ENCODE measurements around the gene ZNF580. TPM values are rescaled to one million over a fixed set of nuclear protein-coding genes. Genes with fewer than 3 reads are reported as not detected.

The ZNF580 gene
- total and polyA plus RNA-seq, 9 of the 15 experiments (the other 6 are each of a cell fraction or from before 2014, with no cell fraction given) = 2.3 to 47.4 (median 6.0) TPM

DNA sequence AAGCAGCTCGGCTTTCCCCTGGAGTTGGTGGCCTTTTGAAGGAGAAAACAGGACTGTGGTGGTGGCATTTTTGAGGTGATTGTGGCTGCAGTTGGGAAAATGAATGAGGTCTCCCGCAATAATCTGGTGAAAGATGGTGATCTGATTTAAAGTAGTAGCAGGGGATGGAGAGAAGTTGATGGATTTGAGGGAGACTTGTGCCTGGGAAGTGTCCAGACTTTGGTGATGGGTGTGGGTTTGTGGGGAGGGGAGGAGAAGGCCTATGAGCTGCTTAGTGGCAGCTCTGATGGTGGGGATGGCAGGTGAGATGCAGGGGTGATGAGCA, 30.2 kb downstream of the ZNF580 start:
- H3K36me3 ChIP-seq (ENCODE audit: control insufficient read depth, insufficient read depth, low read length) = peaks cover 83% of the 10 kb centered on the region
- ChIA-PET POLR2A (interaction anchor here (1.1 to 2.1 kb wide), 5 partner anchors 8 to 23 kb away, joined by 5 to 12 read pairs (median 7); partner anchors contain the start of genes CCDC106 and U2AF2), CTCF (ENCODE audit: low intra/inter-chr PET ratio) (no interaction called here)
- intact Hi-C loops (cut with micrococcal nuclease) = no loop called here
- peaks cover 5% of the 10 kb centered on the region for H3K9me1 ChIP-seq (ENCODE audit: control insufficient read depth, insufficient read depth, low read length)
- 43% methylated on average over 2 of the region's 2 CpGs for WGBS (ENCODE audit: insufficient coverage, low coverage, missing lambda C conversion rate)
- no peak overlapping the region for H3K4me3 ChIP-seq
- no peaks in the 10 kb centered on the region for H3K9me3 ChIP-seq (replicated peaks; ENCODE audit: control insufficient read depth, insufficient read depth, low read depth, low read length)
- peaks cover 53% of the 10 kb centered on the region for H4K20me1 ChIP-seq (replicated peaks; ENCODE audit: control insufficient read depth, insufficient read depth, low read length)
- no peak overlapping the region for H3K4me2 ChIP-seq (ENCODE audit: insufficient read depth, low read length)
- peaks cover 27 to 50% of the 10 kb centered on the region in 2 experiments for H3K4me1 ChIP-seq (replicated peaks in 1 of 2; ENCODE audit: control insufficient read depth in 2 of 2, insufficient read depth in 2 of 2, low read length in 2 of 2)
- no peak overlapping the region for H3K27ac ChIP-seq (ENCODE audit: extremely low read depth, low read depth, low read length)
- no peak for ATAC-seq
- no peak for FAIRE-seq
- H2AFZ ChIP-seq (ENCODE audit: low read depth, low read length) = no peak overlapping the region
- DNase-seq (ENCODE audit: extremely low read depth in 1 of 4, low spot score in 3 of 4) = peak in 1 of 4 experiments; percentile 16
- in situ Hi-C loops (cut with MboI) = no loop called here
- H3K79me2 ChIP-seq (ENCODE audit: control insufficient read depth, insufficient read depth, low read length) = peaks cover 89% of the 10 kb centered on the region
- no peaks in the 10 kb centered on the region for H3K27me3 ChIP-seq (ENCODE audit: control insufficient read depth in 2 of 2, insufficient read depth in 2 of 2, low read length in 2 of 2)
- no TSS peak for BruUV-seq (replicated peaks)
- TF ChIP-seq ZNF263 (CRISPR knock-in tag; IDR thresholded peaks at IDR 0.05; ENCODE audit: borderline replicate concordance) (no peak), ARID2 (IDR thresholded peaks at IDR 0.05) (no peak), SUPT5H (IDR thresholded peaks at IDR 0.05) (0 out of 2 replicates have a peak, but pooled peaks have one; percentile 2)
- H3K9ac ChIP-seq (ENCODE audit: insufficient read depth in 1 of 2, low read depth in 2 of 2, low read length in 2 of 2) = peak overlapping the region in 1 of 2 experiments; percentile 14; a peak in 2 of 4 replicates

DNA sequence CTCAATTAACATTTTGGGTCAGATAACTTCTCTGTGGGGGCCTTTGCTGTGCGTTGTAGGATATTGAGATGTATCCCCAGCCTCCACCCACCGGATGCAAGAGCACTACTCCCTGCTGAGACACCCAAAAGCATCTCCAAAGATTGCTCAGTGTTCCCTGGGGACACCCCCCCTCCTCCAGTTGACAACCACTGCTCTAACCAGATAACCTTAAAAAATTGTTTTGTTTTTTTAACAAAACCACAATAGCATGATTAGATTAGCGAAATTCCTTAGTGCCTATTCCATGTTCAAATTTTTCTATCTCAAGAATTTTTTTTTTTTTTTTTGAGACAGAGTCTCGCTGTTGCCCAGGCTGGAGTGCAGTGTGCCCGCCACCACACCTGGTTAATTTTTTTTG, 31.6 kb downstream of the ZNF580 start:
- Histone ChIP-seq H3K27ac (ENCODE audit: extremely low read depth, low read depth, low read length) (peak overlapping the region; percentile 22; the same call in 2 of the 3 replicates), H3K9ac (ENCODE audit: insufficient read depth in 1 of 2, low read depth in 2 of 2, low read length in 2 of 2) (no peak overlapping the region; a peak in 1 of 4 replicates), H3K9me1 (ENCODE audit: control insufficient read depth, insufficient read depth, low read length) (peaks cover 3% of the 10 kb centered on the region), H3K27me3 (ENCODE audit: control insufficient read depth in 2 of 2, insufficient read depth in 2 of 2, low read length in 2 of 2) (no peaks in the 10 kb centered on the region), H3K4me3 (no peak overlapping the region), H4K20me1 (replicated peaks; ENCODE audit: control insufficient read depth, insufficient read depth, low read length) (peaks cover 52% of the 10 kb centered on the region), H3K9me3 (replicated peaks; ENCODE audit: control insufficient read depth, insufficient read depth, low read depth, low read length) (no peaks in the 10 kb centered on the region), H2AFZ (ENCODE audit: low read depth, low read length) (no peak overlapping the region), H3K79me2 (ENCODE audit: control insufficient read depth, insufficient read depth, low read length) (peaks cover 89% of the 10 kb centered on the region), H3K36me3 (ENCODE audit: control insufficient read depth, insufficient read depth, low read length) (peaks cover 82% of the 10 kb centered on the region; the same call in 2 of the 3 replicates), H3K4me2 (ENCODE audit: insufficient read depth, low read length) (no peak overlapping the region), H3K4me1 (replicated peaks in 1 of 2; ENCODE audit: control insufficient read depth in 2 of 2, insufficient read depth in 2 of 2, low read length in 2 of 2) (peaks cover 41 to 62% of the 10 kb centered on the region in 2 experiments)
- FAIRE-seq (peak; percentile 78), ATAC-seq (peak; percentile 21; the same call in 2 of the 3 replicates), DNase-seq (ENCODE audit: extremely low read depth in 1 of 4, low spot score in 3 of 4) (peak; percentile 52 to 82 (median 72))
- intact Hi-C loops (cut with micrococcal nuclease) = no loop called here
- ChIA-PET CTCF (ENCODE audit: low intra/inter-chr PET ratio) (interaction anchor here (0.7 kb wide), 1 partner anchor 40 kb away, joined by 3 read pairs; no protein-coding TSS in a partner anchor), POLR2A (interaction anchor here (0.6 to 2.1 kb wide), 7 partner anchors 16 to 36 kb away, joined by 3 to 12 read pairs (median 4); partner anchors contain the start of genes CCDC106 and U2AF2)
- in situ Hi-C loops (cut with MboI) = no loop called here
- BruUV-seq (replicated peaks) = no TSS peak
- 29% methylated on average over 5 of the region's 5 CpGs for WGBS (ENCODE audit: insufficient coverage, low coverage, missing lambda C conversion rate)
- TF ChIP-seq ZNF395 (CRISPR knock-in tag; IDR thresholded peaks at IDR 0.05) (peak; percentile 50; the same call in 1 of the 2 replicates), MBD1 (CRISPR knock-in tag; IDR thresholded peaks at IDR 0.05) (no peak), MTA2 (IDR thresholded peaks at IDR 0.05; ENCODE audit: low read depth) (0 out of 2 replicates have a peak, but pooled peaks have one; percentile 34), DPF2 (IDR thresholded peaks at IDR 0.05) (peak; percentile 70), ETS2 (tag; IDR thresholded peaks at IDR 0.05; ENCODE audit: borderline replicate concordance, poor library complexity, severe bottlenecking) (no peak), RCOR1 (IDR thresholded peaks at IDR 0.05; ENCODE audit: borderline replicate concordance in 1 of 2, low read depth in 2 of 2, low read length in 2 of 2) (peak; percentile 29 to 90; a peak in 2 of 4 replicates), ZNF143 (CRISPR knock-in tag; IDR thresholded peaks at IDR 0.05) (no peak), STAT5A (IDR thresholded peaks at IDR 0.05; ENCODE audit: borderline replicate concordance, low read length) (0 out of 2 replicates have a peak, but pooled peaks have one; percentile 22)
- TF ChIP-seq, protein P1, sequence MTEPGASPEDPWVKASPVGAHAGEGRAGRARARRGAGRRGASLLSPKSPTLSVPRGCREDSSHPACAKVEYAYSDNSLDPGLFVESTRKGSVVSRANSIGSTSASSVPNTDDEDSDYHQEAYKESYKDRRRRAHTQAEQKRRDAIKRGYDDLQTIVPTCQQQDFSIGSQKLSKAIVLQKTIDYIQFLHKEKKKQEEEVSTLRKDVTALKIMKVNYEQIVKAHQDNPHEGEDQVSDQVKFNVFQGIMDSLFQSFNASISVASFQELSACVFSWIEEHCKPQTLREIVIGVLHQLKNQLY (CRISPR knock-in tag; conservative IDR thresholded peaks at IDR 0.05) = no peak
